ENCODE results near the gene CEP63.
A peak's percentile ranks its signal among the peaks of the same experiment; 100 is the strongest.
"Not testable (repeated sequence)": the region's sequence is repeated elsewhere in the genome, so short reads cannot be mapped to it uniquely, and the experiment has no call there.

CEP63 gene

DNA sequence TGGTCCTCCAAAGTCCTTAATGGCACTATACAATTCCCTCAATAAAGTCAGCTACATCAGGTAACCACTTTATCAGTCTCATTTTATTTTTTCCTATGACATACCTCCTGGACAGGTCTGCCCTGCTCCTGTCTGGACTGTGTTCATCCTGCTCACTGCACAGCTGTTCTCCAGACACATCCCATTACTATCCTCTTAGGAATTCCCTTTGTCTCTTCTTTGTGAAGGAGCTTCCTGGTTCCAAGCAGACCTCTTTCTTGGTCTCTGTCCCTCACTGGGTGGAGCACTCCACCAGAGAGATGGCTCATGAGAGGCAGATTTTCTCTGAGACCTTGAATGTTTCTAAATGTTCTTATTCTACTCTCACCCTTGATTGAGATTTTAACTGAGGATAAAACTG, 104.9 kb downstream of the CEP63 start:
- no peak for DNase-seq

DNA sequence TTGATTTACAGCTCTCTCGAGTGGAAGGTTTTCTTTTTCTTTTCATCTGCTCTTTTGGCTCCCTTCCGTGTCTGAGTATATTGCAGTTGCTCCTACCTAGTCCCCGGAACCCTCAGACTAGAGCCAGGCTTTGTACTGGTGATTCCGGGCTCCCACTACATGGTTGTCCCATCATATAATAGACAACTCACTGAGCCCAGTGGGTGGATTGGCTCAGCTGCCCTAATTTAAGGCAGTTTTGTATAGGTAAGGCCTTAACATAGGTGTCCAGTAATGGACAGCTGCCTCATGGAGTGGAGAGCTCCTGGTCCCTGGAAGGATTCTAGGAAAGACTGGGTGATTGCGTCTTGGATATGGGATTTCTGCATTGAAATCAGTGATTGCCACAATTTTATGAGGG, 106.9 kb downstream of the CEP63 start:
- DNase-seq = no peak

DNA sequence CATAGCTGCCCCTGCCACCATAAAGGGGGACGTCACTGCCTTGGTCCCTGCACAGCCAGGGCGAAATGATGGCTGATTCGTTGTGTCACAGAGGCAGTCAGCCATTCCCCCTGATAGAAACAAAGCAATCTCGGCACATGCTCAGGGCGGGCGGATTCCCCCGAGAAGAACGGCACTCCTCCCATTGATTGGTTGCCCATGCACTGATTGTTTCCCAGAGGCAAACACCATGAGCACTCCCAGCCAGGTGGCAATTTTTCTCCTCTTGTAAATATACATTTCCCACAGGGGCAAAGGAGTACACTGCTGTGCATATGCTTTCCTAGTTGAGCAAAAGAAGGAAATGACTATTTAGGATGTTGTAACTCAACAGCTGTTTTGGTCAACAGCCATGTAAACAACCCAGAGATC, 108.5 kb downstream of the CEP63 start:
- DNase-seq = no peak

DNA sequence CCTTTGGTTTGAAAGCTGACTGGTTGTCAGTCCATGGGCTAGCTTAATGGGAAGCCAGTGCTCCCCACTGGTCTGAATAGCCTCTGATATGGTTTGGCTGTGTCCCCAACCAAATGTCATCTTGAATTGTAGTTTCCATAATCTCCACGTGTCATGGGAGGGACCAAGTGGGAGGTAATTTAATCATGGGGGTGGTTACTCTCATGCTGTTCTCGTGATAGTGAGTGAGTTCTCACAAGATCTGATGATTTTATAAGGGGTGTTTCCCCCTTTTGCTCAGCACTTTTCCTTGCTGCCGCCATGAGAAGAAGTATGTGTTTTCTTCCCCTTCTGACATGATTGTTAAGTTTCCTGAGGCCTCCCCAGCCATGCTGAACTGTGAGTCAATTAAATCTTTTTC, 109.1 kb downstream of the CEP63 start:
- DNase-seq = not testable (repeated sequence)

DNA sequence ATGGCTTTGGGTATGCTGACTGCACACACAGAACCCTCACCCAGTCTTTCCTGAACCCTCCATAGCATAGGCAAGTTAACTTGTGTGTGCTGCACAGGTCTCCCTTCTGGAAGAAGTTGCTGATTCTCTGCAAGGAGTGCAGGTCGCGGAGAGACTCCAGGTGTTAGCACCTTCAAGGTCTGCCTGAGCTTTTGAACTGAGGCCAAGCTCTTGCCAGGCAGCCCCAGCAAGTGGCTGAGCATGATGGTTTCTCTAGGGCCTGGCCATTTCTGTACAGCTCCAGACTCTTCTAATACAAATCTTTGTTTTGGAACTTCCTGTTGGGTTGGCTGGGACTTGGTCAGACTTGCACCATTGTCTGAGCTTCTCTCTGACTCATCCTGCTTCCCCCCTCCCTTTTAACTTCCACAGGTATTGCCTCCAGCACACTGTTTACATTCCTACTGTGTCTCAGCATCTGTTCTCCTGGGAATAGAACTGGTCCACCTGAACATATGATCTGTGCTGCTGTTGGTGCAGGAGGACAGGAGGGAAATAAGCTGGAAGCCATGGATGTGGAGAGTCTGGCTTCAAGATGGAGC, 111.6 kb downstream of the CEP63 start:
- DNase-seq = no peak

DNA sequence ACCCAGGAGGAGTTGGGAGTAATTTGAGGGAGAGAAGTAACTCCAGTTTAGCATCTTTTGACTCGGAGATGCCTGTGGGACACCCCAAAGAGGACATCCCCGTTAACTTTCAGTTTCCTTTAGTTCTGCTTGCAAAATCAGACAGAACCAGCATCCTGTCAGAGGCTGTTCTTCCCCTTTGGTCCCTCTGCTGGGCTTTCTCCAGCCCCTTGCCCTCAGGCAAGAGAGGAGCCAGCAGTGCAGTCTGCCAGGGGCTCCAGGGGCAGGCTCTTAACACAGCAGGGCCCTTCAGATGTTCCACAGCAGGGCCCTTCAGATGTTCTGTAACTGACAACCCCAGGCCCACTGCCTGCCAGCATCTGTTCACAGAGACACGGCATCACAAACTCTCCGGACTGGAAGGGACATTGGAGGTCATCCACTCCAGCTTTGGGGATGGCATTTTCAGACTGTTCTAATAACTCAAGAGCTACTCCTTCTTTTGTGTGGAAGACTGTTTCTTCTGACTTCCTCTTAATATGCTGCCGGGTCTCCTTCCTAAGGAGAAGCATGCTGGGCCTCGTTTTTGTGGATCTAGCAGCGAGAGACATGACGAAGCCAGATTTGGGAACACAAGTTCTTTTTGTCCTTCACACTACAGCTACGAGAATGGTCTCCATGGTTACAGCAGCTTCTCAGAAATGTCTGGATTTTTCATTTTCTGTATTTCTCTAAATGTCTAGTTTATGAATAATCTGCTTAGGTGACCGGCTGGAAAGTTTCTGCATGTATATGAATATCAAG, 113.1 kb downstream of the CEP63 start:
- DNase-seq = no peak

DNA sequence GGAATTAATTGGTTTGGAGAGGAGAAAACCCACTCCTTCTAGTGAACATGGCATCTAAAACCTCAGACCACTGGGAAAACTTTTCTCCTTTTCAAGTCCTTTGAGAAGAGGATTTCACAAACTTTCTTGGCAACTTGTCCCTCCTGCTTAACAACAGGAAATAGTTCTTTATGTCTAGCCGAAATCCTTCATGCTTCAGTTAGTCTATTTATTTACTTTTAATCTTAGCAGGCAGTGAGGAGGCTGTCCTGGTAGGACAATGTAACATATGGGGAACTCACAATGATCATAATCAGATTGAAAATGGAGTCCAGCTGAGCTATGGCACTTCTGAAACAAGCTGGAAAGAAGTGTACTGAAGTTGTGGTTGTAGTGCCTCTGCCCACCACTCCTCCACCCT, 114.3 kb downstream of the CEP63 start:
- DNase-seq = no peak

DNA sequence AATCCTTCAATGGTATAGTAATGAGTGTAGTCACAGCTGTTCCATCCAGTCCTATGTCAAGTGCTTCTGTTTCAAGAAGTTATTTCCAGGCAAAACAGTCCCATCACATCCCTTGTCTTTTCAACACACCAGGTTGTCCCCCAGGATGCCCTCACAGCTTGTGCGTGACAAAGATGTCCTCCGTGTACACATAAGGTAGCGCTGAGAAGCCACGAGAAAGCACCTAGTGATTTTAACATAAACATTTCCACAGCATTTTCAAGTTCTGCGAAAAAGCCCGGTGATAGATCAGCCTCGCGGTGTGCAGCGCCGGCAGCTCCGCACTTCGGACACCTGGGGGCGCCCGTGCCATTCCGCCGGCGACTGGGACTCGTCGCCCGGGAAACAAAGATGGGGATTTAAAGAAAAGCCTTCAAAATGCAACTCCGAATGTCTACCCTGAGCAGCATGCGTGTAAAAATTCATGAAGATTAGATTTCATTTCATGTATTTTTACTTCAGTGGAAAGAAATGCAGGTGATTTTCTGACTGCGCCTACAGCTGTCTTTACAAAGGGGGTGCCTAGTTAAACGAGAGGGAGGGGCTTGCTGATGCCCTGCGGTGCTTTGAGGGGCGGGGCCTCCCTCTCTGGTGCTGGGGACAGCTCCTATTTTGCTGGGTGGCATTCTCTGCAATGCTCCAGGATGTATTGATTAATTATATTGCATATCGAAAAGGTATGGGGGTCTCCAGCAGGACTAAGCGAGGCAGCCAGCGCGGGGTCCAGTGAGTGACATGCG, 115.0 kb downstream of the CEP63 start:
- DNase-seq = peak; percentile 50

DNA sequence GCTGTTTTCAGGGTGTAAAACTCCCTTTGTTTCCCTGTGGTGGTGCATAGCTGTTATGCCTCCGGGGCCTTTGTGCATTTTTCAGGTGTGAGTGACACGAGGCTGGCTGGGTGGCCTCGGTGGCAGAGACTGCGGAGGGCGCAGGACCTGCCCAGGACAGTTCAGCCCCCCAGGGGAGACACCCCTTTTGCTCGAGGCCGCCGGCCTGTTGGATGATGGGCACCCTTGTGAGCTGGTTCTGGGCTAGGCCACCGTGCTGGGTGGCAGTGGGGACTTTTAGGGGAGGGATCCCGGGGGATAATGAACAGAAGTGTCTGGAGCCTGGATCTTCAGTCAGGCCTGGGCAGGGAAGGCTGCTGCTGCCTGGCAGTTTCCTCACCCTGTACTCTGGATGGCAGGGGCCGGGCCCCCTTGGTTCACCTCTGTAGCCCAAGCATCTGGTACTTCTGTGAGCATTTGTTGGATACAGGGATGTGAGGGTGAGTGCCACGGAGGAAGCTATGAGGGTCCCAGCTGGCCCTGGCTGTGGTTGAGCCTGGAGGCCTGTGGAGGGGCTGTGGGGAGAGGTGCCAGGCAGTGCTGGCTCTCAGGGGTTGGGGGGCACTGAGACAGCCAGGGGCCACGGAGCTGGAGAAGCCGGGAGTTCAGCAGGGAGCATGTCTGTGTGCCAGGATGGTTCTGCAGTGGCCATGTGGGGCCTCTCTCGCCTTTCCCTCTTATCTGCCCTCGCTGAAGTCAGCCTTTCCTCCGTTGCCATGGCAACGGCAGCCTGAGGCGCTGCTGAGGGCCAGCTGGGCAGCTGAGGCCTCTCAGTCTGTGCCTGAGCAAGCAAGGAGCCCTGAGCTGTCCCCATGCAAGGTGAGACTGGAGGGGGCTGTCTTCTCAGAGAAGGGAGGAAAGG, 115.9 kb downstream of the CEP63 start:
- DNase-seq = no peak

DNA sequence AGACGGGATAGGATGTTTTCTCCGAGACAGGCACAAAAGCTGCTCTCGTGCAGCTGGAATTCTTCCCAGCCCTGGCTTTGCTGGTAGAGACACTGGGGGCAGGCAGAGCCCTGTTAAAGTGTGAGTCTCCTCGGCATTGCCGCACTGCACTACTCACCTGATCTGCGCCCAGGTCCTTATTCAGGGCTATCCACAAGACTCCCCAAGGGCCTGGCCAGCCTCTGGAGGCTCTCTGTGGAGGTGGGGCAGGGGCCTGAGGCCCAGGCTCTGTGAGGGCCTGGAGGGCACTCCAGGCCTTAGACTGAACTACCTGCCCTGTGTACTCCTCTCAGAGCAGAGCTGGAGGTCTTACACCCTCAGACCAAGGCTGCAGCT, 116.6 kb downstream of the CEP63 start:
- no peak for DNase-seq

DNA sequence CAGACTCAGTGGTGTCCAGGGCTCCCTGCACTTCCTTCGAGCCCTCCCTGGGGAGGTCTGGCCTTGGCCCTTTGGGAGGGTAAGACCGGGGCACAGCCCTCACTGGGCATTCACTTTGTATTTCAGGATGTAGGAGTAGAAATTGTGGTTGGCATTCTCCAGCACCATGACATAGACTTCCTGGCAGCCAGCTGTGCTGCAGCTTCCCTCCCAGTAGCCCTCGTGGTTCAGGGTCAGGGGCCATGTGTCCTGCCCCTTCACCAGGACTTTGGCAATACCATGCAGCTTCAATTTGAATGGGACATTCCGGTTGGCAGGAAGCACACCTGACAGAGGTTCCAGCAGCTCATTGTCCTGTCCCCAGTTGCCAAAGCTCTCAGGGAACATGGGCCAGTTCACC, 117.6 kb downstream of the CEP63 start:
- no peak for DNase-seq

DNA sequence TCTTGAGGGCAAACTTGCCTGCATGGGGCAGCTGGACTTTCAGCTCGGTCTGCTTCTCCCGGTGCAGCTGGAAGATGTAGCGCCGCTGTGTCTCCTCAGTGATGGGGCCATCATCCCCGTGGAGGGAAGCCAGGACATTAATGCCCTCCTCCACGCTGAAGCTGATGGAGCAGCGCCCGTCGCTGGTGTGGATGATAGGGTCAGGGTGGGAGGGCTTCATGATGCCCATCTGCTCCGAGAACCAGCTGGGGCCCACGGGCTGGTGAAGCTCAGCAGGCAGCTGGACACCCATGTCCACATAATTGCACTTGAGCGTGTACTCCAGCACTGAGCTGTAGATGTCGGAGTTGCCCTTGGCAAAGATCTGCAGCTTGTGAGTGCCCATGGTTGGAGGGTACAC, 118.1 kb downstream of the CEP63 start:
- DNase-seq = no peak

DNA sequence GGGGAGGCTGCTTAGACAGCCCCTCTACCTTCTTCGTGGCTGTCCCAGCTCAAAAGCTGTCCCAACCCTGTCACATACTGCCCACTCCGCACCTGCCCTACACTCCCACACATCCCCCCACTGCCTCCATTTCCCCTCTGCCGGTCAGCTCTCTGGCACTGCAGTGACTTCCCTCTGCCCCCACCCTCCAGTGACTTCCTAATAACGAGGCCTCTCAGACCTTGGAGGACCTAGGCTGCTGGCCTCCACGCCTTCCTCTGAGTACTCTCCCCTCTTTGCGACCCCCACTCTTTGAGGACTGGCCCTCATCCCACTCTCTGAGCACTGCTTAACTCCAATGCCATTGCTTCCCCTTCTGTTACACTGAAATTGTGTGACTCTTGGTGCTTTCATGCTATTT, 119.7 kb downstream of the CEP63 start:
- no peak for DNase-seq

DNA sequence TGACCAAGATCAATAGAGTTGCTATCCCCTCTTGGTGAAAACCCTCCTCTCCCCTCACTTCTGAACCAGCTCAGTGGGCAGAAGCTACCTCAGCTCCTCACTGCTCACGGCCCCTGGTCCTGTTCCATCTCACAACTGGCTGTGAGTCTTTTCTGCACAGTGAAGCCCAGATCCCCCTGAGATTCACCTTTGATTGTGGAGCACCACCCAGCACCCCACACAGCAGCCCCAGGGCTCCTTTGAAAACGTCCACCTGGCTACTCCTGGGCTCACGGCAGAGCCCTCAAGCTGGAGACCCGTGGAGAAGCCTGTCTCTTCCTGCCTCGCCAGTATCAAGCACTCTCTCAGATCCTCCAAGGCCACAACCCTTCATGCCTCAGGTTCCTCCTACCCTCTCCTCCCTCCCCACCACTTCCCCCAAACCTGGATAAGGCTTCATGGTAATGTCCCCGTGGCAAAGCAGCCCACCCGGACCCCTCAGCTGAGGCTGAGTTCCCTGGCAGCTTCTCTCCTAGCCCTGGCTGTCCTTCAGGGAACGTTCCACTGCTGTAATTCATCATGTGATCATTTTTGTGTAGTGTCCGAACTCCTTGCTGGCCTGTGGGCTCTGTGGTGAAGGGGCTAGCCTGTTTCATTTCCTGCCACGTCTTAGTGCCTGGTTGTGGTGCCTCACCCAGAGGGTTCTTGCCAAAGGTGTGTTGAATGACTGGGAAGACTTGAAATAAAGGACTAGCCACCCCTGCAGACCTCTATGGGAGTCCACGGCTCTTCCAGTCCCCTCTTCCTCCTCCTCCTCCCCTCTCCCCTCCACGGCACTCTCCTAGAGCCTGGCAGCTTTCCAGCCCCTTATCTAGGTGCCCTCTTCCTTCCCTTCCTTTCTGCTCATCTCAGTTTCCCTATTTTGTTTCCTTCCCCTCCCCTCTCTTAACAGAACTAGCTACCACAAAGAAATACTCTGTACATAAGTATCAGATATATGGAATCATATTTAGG, 120.5 kb downstream of the CEP63 start:
- DNase-seq = no peak

DNA sequence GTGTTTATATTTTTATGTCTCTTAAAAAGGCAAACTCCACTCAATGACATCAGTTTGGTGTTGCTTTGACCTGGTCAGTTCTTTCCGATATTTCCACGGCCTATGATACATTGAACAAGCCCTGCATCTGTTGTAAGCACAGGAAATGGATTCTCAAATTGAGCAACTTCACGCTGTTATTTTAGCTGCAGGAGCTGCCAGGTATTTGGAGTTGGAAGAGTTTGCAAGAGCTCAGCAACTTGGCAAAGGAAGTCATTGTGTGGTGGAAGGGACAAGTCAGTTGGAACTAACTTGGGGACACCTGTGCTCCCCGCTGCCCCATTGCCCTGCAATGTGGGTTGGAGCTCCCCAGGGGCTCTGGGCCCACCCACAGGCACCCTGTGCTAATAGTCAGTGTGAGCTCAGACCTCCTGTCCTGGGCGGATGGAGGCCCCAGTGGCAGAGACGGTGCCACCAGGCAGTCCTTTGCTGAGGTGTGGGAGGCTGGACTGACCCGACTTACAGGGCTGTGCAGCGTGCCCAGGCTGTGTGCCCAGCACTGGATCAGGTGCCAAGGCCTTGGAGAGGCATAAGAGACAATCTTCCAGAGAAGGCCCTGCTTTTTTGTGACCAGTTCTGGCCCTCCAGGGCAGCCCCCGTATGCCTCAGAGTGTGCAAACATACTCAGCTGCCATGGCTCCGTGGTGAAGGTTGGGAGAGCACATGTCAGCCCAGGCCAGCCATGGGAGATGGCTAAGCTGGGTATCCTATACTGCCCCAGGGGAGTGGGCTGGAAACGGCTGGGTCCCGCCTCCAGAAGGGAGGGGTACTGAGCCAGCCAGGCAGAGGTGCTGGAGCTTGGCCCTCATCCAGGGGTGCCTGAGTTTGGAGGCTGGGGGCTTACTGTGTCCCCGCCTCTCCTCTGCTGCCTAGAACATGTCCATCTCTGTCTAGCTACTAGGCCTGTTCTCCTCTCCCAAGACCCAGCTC, 121.5 kb downstream of the CEP63 start:
- DNase-seq = no peak

DNA sequence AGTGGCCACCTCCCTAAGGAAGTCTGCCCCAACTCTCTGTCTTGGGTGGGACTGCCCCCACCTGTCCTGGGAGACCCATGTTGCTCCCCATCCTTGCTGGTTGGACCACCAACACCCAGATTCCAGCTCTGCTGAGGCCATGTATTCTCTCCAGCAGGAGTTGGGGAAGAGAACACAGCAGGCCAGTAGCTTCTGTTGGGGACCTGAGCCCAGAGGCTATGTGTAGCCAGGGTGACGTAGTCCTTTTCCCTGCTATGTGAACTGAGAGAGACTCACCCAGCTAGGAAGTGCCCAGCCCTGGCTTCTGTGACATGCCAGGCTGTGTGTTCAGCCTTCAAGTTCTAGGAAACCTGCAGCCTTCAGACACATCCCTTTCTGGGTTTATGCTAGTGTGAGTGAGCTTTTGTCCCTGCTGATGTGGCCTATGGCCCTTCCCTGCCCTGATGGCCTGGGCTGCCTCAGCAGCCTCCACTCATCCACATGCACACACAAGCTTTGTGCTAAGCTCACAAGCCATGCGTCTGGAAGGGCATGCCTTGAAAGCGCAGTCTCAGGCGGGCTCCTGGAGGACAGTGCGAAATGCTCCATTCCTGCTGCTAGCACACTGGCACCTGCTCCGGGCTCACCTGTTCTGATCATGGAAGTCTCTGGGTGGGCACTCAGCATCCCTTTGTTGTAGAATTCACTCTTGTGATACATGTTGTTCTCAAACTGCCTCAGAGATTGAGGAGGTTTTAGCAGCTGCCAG, 122.3 kb downstream of the CEP63 start:
- DNase-seq = no peak

DNA sequence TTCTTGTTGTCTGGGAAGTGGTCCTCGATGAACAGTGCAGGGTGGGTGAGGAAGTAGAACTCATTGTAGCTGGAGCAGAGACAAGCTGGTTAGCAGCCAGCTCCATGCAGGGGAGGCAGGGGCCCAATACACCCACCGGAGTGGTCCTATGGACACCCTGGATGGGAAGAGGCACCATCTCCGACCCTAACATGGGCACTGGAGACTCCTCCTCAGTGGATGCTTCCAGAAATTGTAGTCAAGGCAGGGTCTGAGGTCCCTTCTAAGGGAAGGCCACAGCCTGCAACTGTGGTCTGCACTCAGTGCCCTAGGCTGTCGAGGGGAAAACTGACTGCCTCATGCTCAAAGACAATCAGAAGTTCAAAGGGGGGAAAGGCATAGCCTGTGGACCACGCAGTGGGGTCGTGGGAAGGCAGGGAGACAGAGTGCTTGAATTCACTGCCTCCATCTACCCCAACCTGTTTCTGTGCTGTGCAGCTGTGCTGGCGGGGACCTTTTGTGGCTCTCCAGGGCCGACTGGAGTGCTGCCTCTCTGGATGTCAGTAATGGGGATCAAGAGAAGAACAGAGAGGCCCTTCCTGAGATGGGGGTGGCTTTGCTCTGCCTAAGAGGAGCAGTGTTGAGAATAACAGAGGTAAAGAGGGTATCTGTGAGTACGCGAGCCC, 123.0 kb downstream of the CEP63 start:
- no peak for DNase-seq

DNA sequence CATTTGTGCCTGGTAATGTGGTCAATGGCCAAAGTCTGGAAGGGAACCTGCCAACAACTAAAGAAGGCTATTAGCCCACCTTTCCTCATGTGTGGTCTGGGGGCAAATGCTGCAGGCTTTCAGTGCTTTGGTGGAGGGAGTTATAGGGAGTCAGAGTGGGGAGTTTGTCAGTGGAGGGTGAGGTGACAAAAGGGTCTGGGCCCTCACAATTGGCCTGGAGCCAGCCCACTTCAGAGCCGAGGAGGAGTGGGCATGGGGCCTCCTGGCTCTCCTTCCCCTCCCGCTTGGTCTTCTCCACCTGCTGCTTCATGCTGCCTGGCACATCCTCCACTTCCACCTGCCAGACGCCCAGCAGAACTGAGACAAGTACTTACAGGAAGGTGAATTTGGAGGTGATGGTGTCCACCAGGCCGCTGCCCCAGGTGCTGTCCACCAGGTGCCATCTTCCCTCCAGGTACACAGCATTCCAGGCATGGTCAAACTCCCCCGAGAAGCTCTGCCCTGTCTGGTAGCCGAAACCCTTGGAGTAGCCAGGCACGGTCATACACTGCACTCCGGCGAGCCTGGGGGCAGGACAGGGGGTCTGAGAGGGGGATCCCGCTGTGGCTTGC, 124.1 kb downstream of the CEP63 start:
- DNase-seq = no peak

Measured in activated CD4-positive, alpha-beta T cell treated with anti-CD3 and anti-CD28 coated beads, Interleukin-2, amount 50 U/mL, for 1 hour (primary cell).